ENCODE measurements around the gene DGCR2. TPM values are rescaled to one million over a fixed set of nuclear protein-coding genes. Genes with fewer than 3 reads are reported as not detected.
A peak's percentile ranks its signal among the peaks of the same experiment; 100 is the strongest.

DGCR2 gene
- polyA plus RNA-seq, 1 donor (not counting 4 experiments of a cell fraction or from before 2014, with no cell fraction given), result 23.2 TPM

DNA sequence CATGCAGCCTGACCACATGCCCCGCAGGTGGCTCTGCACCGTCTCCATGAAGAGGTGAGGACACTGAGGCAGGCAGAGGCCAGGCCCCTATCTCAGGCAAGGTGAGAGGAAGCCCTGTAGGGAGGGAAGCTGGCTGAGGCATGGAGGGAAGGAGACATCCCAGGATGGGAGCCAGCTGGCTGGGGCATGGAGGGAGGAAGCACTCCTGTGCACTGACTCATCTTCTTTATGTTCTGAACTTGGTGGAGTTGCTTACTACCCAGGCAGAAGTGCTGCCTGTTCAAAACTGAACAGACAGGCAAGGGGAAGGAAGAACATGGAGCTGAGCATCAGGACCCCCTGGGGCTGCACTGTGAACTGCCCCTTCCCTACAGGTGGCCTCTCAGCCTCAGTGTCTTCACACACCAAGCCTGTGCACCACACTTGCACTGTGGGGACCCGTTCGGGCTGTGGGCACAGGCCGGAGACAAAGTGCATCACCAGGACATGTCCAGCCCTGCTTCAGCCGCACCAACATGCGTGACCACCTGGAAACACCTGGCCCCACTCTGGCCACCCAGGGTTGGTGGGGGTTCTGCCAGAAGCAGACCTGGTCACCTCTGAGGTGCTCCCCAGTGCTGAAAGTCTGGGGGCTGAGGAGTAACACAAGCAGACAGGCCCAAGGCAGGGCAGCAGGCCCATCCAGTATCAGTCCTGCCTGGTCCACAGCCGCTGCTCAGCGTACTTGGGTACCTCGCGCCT, 55.5 kb downstream of the DGCR2 start:
- H3K27ac ChIP-seq (ENCODE audit: control insufficient read depth, insufficient read depth, low read length), result peak overlapping the region; percentile 36
- H3K9me3 ChIP-seq (ENCODE audit: control insufficient read depth, low read depth, low read length), result no peaks in the 10 kb centered on the region
- dilution Hi-C loops (cut with MboI; ENCODE audit: extremely low pct_ligation_motif_present, low sequenced_read_pairs), result no loop called here
- peaks cover 2% of the 10 kb centered on the region for H4K20me1 ChIP-seq (ENCODE audit: control insufficient read depth, extremely low read depth, insufficient read depth, low read length)
- no peaks in the 10 kb centered on the region for H3K9me1 ChIP-seq (ENCODE audit: control insufficient read depth, extremely low read depth, insufficient read depth, low read length)
- peak overlapping the region; percentile 41 for H3K4me2 ChIP-seq (ENCODE audit: control insufficient read depth, extremely low read depth, insufficient read depth, low read depth, low read length)
- H3K4me1 ChIP-seq (ENCODE audit: control insufficient read depth, extremely low read depth, insufficient read depth, low read length), result peaks cover 14% of the 10 kb centered on the region
- FAIRE-seq (peak; percentile 96), DNase-seq (ENCODE audit: low read depth, low spot score) (peak; percentile 11)
- peak overlapping the region; percentile 6 for H3K9ac ChIP-seq (ENCODE audit: control insufficient read depth, extremely low read depth, insufficient read depth, low read length)
- H3K27me3 ChIP-seq (ENCODE audit: control insufficient read depth, extremely low read depth, insufficient read depth, low read length), result no peaks in the 10 kb centered on the region
- no peak for TF ChIP-seq EZH2 (IDR thresholded peaks at IDR 0.05; ENCODE audit: low read length)
- TF ChIP-seq, protein P1, sequence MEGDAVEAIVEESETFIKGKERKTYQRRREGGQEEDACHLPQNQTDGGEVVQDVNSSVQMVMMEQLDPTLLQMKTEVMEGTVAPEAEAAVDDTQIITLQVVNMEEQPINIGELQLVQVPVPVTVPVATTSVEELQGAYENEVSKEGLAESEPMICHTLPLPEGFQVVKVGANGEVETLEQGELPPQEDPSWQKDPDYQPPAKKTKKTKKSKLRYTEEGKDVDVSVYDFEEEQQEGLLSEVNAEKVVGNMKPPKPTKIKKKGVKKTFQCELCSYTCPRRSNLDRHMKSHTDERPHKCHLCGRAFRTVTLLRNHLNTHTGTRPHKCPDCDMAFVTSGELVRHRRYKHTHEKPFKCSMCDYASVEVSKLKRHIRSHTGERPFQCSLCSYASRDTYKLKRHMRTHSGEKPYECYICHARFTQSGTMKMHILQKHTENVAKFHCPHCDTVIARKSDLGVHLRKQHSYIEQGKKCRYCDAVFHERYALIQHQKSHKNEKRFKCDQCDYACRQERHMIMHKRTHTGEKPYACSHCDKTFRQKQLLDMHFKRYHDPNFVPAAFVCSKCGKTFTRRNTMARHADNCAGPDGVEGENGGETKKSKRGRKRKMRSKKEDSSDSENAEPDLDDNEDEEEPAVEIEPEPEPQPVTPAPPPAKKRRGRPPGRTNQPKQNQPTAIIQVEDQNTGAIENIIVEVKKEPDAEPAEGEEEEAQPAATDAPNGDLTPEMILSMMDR (optimal IDR thresholded peaks at IDR 0.05 in 1 of 3, IDR thresholded peaks at IDR 0.05 in 1 of 3, conservative IDR thresholded peaks at IDR 0.05 in 1 of 3; ENCODE audit: extremely low read depth in 1 of 3, insufficient read depth in 2 of 3, low read length in 3 of 3), result no peak
- H3K79me2 ChIP-seq (ENCODE audit: control insufficient read depth, insufficient read depth, low read length), result peaks cover 2% of the 10 kb centered on the region
- no peak overlapping the region for H2AFZ ChIP-seq (ENCODE audit: control insufficient read depth, low read length)
- peaks cover 37% of the 10 kb centered on the region in 2 experiments for H3K36me3 ChIP-seq (ENCODE audit: control insufficient read depth in 2 of 2, extremely low read depth in 1 of 2, insufficient read depth in 2 of 2, low read length in 2 of 2)
- H3K4me3 ChIP-seq (ENCODE audit: control insufficient read depth in 2 of 3, extremely low read depth in 1 of 3, insufficient read depth in 2 of 3, low read depth in 1 of 3, low read length in 3 of 3), result no peak overlapping the region

DNA sequence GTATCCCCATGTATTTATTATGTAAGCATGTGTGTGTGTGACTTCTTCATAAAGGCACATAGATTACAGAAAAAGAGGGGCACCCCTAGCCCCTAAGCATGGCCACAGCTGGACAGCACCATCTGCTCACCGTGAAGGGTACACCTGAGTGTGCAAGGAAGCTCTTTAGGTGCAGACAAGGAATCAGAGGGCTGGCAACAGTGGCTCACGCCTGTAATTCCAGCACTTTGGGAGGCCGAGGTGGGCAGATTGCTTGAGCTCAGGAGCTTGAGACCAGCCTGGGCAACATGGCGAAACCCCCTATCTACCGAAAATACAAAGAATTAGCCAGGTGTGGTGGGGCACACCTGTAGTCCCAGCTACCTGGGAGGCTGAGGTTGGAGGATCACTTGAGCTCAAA, 56.3 kb downstream of the DGCR2 start:
- no peak overlapping the region for H3K27ac ChIP-seq (ENCODE audit: control insufficient read depth, insufficient read depth, low read length)
- no peak overlapping the region for H3K4me2 ChIP-seq (ENCODE audit: control insufficient read depth, extremely low read depth, insufficient read depth, low read depth, low read length)
- dilution Hi-C loops (cut with MboI; ENCODE audit: extremely low pct_ligation_motif_present, low sequenced_read_pairs), result no loop called here
- no peaks in the 10 kb centered on the region for H3K9me1 ChIP-seq (ENCODE audit: control insufficient read depth, extremely low read depth, insufficient read depth, low read length)
- DNase-seq (ENCODE audit: low read depth, low spot score) (no peak), FAIRE-seq (no peak)
- no peaks in the 10 kb centered on the region for H3K27me3 ChIP-seq (ENCODE audit: control insufficient read depth, extremely low read depth, insufficient read depth, low read length)
- no peak overlapping the region for H3K4me3 ChIP-seq (ENCODE audit: control insufficient read depth in 2 of 3, extremely low read depth in 1 of 3, insufficient read depth in 2 of 3, low read depth in 1 of 3, low read length in 3 of 3)
- no peaks in the 10 kb centered on the region for H3K9me3 ChIP-seq (ENCODE audit: control insufficient read depth, low read depth, low read length)
- H3K79me2 ChIP-seq (ENCODE audit: control insufficient read depth, insufficient read depth, low read length), result peaks cover 2% of the 10 kb centered on the region
- no peak overlapping the region for H2AFZ ChIP-seq (ENCODE audit: control insufficient read depth, low read length)
- H3K36me3 ChIP-seq (ENCODE audit: control insufficient read depth in 2 of 2, extremely low read depth in 1 of 2, insufficient read depth in 2 of 2, low read length in 2 of 2), result peaks cover 39 to 43% of the 10 kb centered on the region in 2 experiments
- no peak for TF ChIP-seq EZH2 (IDR thresholded peaks at IDR 0.05; ENCODE audit: low read length)
- TF ChIP-seq, protein P1 (optimal IDR thresholded peaks at IDR 0.05 in 1 of 3, IDR thresholded peaks at IDR 0.05 in 1 of 3, conservative IDR thresholded peaks at IDR 0.05 in 1 of 3; ENCODE audit: extremely low read depth in 1 of 3, insufficient read depth in 2 of 3, low read length in 3 of 3), result no peak
- H4K20me1 ChIP-seq (ENCODE audit: control insufficient read depth, extremely low read depth, insufficient read depth, low read length), result peaks cover 2% of the 10 kb centered on the region
- no peak overlapping the region for H3K9ac ChIP-seq (ENCODE audit: control insufficient read depth, extremely low read depth, insufficient read depth, low read length)
- H3K4me1 ChIP-seq (ENCODE audit: control insufficient read depth, extremely low read depth, insufficient read depth, low read length), result peaks cover 14% of the 10 kb centered on the region
